NCI-H226 (cell line): ENCODE measurements around the gene RPL12.
"Not testable (repeated sequence)": the region's sequence is repeated elsewhere in the genome, so short reads cannot be mapped to it uniquely, and the experiment has no call there.

Experiments used
- DNase-seq: peaks from one replicate; pipeline ENCODE4 v3.0.0-alpha.2; 2015

The RPL12 gene

DNA sequence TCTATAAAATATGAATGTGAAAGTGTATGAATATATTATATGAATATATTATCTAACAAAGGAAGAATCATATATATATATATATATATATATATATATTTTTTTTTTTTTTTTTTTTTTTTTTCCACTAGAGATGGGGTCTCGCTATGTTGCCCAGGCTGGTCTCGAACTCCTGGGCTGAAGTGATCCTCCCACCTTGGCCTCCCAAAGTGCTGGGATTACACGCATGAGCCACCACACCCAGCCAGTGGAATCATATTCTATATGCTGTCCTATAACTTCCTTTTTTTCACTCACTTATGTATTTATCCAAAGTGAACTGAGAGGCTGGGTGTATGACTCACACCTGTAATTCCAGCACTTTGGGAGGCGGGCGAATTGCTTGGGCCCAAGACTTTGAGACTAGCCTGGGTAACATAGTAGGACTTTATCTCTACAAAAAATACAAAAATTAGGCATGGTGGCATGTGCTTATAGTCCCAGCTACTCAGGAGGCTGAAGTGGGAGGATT lies 15.3 kb upstream of the RPL12 start:
- not testable (repeated sequence) for DNase-seq

GRCh38 chr9:127463911-127464310 lies 12.7 kb upstream of the RPL12 start:
- DNase-seq: no peak

- DNase-seq: no peak
Observed at GRCh38 chr9:127463382-127463781, 12.2 kb upstream of the RPL12 start.

DNA sequence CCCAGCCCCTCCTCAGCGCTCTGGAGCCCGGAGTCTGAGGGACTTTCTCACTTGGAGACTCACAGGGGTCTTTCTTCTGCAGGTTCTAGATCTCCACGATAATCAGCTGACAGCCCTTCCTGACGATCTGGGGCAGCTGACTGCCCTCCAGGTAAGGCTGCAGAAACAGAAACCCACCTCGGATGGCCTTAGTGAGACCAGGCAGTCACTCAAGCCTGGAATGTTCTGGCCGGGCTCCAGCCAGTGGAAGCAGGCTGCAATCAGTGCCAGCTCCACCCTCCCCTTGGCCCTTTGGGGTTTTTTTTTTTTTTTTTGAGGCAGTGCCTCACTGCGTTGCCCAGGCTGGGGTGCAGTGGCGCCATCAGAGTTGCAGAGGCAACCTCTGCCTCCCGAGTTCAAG lies 7.7 kb upstream of the RPL12 start:
- no peak for DNase-seq

GRCh38 chr9:127457191-127457878 lies 6.1 kb upstream of the RPL12 start:
- no peak for DNase-seq

DNA sequence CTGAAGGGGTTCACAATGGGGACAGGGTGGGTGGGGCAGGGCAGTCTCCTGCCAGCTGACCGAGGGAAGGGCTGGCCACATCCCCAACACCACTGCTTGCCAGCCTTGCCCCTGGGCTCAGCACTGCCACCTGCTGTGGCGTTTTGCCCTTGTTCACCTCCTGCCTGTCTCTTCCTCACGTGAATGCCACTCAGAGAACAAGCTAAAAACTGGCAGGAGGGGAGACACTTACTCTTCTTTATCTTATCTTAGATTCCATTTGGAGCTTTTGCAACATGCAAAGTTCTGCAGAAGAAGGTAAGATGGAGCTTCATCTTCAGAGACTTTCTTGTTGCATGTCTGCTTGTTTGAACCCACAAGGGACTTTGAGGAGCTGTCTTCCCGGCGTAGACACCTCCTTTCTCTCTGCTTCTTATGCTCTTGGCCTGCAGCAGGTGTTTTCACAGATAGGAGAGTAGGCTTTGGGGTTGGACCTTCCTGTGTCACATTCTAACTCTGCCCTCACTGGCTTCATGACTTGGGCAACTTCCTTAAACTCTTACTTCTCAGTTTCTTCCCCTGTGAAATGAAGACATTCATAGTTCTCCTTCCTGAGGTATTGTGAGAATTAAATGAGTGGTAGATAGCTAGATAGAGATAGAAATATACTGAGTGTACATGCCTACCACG lies 4.3 kb upstream of the RPL12 start:
- peak; percentile 9 for DNase-seq

GRCh38 chr9:127452691-127453090 lies 1.5 kb upstream of the RPL12 start:
- peak; percentile 60 for DNase-seq

GRCh38 chr9:127451858-127452656 lies 851 bp upstream of the RPL12 start:
- peak; percentile 63 for DNase-seq

GRCh38 chr9:127451608-127451857 lies 327 bp upstream of the RPL12 start:
- DNase-seq: no peak

DNA sequence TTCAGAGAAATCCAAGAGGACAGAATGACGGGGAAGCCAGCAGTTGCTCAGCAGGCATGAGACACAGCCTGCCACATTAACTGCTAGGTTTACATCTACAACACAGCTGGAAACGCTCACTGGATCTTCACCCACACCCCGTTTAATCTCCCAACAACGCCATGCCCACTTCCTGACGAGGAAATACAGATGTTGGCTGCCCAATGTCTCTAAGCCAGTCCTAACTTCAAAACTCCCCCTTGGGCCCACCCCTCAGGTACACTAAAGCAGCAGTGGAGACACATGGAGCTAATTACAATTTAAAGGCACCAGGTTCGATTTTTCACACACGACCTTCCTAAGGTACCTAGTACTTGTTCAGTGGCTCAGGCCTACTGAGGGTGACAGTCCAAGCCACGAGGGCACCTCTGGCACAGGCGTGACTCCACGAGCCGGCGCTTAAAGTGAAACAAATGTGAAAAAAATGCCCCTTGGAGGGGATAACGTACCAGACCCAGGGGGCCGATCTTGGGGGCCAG lies 904 bp downstream of the RPL12 start:
- no peak for DNase-seq

DNA sequence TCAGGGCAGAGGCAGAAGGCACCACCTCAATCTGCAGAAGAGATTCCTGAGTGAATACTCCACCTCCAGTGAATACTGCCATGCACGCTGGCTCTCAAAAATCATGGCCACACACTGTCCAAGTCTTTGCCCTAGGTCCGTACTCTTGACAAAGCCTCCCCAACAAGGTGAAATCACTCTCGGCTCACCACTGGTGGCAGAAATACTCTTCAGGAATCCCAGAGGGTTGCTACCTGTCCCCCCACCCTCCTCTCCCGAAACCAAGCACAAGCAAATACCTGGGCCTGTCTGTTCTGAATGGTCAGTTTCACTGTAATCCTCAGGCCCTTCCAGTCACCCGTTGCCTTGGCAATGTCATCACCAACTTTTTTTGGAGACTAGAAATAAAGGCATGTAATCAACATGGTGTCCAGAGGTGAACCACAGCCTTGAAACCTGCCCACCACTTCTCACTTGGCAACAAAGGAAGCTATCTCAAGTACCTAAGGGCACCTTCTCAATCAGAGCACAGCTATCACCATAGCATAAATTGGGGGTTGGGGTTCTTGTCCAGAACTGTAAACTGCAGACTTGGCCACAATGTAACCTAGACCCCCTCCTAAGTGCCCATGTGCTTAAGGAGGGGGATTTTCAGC lies 1.8 kb downstream of the RPL12 start:
- no peak for DNase-seq

- DNase-seq: no peak
Observed at GRCh38 chr9:127448112-127448805, 2.9 kb downstream of the RPL12 start.

GRCh38 chr9:127447416-127448111 lies 3.6 kb downstream of the RPL12 start:
- DNase-seq: no peak

GRCh38 chr9:127446713-127447415 lies 4.3 kb downstream of the RPL12 start:
- no peak for DNase-seq

- DNase-seq: no peak
Observed at GRCh38 chr9:127445851-127446712, 5.1 kb downstream of the RPL12 start.

GRCh38 chr9:127444921-127445850 lies 6.0 kb downstream of the RPL12 start:
- DNase-seq: no peak

- no peak for DNase-seq
Observed at GRCh38 chr9:127444283-127444920, 6.8 kb downstream of the RPL12 start.

DNA sequence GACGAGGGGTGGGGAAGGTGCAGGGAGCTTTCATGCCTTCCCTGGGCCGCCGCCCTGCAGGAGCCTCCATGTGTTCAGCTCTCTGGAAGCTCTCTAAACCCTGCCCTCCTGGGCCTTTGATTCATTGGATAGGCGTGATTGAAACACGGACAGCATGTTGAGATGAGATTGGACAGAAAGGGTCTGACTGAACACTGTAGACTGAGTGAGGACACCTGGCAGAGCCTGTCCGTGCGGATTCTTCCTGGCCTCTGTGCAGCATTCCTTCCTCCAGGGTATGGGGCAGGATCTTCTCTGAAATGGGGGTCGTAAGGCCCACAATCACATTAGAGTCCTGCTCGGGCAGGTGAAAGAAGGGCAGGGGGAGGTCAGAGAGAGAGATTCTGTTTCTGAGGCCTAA lies 12.8 kb downstream of the RPL12 start:
- DNase-seq: no peak
